ENCODE measurements around the gene TBC1D2.

GRCh38 chr9:98288881-98289280 lies 33.4 kb upstream of the TBC1D2 start:
- TF ChIP-seq CTCF (IDR thresholded peaks at IDR 0.05; ENCODE audit: low read length) (no peak), EZH2 (IDR thresholded peaks at IDR 0.05; ENCODE audit: borderline replicate concordance, low read length) (no peak)
